ENCODE results near the gene FCN1.
"Not testable (repeated sequence)": the region's sequence is repeated elsewhere in the genome, so short reads cannot be mapped to it uniquely, and the experiment has no call there.

Gene FCN1

DNA sequence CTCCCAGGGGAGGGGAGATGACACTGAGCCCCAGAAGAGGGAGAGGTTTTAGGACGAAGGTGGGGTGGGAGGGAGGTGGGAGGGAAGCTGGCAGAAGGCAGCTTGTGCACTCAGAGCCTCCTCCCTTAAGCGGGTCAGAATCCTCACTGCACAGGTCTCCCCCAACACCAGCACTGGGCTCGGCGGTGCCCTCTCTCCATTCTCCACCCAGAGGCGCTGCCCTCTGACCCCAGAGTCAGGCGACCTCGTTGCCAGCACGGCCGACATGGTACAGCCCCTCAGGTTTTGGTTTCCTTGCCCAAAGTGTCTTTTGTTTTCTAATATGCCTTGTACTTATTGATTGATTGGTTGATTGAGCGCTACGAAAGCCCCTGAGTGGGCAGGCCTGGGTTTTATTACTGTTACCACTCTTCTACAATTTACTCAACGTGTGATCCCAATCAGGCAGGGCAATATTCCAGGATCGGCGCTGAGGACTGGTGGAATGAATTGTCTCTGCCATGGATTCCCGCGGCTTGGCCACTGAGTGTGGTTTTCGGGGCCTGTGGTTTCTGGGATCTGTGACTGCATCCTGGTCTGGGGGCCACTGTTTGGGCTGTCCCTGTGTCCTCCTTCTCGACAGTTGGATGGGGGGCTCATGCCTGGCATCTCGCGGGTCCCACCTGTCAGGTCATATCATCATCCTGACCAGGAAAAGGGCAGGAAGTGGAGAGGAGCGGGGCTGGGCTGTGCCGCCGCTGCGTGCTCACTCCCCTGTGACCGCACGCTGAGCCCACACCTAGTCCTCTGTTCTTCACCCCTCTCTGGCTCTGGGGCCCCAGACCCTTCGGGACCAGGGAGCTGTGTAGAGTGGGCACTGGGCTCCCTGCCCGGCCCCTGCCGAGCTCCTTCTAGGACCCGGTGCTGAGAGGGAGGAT, 46.7 kb downstream of the FCN1 start:
- no peak for DNase-seq

DNA sequence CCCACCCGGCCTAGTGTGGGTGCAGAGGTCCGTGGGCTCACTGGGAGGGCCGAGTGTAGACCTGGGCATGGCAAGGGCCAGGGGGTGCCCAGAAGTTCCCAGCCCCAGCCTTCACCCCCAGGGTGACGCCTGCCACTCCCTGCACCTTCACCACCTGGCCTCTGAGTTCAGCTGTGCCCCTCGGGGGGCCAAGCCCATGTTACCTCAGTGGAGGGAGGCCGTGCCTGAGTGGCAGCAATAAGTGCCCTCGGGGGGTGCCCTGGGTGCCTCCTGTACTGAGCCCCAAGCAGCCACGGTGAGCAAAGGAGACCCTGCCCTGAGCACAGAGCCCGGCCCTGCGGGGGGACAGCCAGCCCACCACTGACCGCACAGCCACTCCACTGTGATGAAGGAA, 47.4 kb downstream of the FCN1 start:
- no peak for DNase-seq

GRCh38 chr9:134869554-134870300, 48.0 kb downstream of the FCN1 start:
- no peak for DNase-seq

DNA sequence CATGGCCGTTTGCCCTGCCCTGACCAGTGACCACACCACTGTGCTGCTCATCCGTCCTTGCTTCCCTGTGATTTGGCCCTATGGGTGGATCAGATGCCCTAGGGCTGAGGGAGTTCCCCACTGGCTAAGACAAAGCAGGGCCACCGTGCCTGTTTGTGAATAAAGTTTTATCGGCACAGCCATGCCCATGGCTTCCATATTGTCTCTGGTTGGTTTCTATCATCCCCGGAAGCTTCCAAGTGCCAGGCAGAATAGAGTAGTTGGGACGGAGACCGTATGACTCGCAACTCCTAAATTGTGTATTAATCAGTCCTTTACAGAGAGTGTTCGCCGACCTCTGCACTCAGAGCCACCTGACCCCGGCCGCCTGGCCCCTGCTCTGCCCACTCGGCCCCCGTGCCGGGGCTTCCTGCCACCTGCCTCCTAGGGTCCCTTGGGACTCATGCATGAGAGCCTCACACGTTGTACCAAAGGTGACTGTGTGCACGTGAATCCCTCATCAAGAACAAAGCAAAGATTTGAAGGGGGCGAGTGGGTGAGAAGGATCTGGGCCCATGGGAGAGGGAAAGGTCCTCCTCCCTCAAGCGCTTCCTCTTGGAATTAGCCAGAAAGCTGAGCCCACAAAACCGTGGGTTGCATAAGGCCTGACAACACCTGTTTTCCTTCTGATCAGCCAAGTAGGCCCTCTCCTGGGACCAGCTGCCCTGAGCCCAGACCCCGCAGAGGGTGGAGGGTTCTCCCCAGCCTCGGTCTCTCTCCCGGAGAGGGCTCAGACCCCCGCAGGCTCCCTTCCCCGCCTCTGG, 48.8 kb downstream of the FCN1 start:
- no peak for DNase-seq

- DNase-seq, result no peak
These were observed 49.6 kb downstream of the FCN1 start for GRCh38 chr9:134867917-134868750.

GRCh38 chr9:134864821-134865190, 52.9 kb downstream of the FCN1 start:
- no peak for DNase-seq

GRCh38 chr9:134863941-134864820, 53.5 kb downstream of the FCN1 start:
- no peak for DNase-seq

DNA sequence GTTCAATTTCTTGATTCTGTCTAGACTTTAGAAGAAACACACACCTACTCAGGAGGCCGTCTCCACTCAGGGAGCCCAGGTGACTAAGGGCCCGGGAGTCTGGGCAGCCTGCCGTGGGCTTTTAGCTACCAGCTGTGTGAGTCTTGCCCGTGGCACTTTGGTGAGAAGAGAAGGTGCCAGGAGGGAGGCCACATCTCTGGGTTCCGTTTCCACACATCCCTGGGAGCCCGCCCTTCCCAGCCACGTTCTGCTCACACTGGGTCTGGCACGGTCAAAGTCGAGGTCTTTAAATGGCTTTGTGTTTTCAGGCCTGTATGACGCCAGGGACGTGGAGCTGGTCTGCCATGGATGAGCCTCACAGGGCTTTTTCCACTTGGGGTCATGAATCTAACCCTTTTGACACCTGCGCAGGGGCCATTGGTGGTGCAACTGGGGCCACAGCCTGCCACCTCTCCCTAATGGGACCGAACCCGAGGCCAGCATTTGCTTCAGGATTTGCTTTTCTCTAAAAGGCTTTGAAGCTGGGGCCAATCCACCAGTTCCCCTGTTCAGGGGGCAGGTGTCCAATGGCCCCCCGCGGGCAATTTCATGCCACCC, 54.3 kb downstream of the FCN1 start:
- no peak for DNase-seq

DNA sequence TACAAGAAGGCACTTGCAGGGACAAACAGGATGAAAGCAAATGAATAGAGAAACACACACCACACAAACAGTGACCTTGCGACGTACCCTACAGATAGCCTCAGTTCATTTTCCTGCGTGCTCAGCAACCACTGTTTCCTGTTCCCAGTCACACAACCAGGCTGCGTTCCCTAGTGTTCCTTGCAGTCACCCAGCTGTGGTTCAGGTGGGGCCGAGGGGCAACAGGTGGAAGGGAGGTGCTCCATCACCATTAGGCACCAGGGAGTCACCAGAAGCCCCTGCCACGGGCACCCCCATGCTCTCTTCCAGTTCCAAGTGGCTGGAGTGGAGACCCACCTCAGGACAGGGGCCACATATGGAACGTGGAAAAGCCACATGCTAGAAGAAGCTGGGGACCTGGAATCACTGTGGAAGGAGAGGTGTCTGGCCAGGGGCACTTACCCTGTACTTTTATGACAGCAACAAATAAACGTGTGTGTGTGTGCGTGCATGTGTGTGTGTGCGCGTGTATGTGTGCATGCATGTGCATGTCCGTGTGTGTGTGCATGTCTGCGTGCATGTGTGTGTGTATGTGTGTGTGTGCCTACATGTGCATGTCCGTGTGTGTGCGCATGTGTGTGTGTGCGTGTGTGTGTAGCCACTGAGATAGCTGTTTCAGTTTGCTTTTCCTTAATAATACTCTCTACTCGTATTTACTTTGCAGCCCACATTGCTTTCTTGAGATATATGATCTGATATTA, 55.9 kb downstream of the FCN1 start:
- DNase-seq, result no peak

- DNase-seq, result no peak
These were observed 57.2 kb downstream of the FCN1 start for GRCh38 chr9:134860510-134860909.

DNA sequence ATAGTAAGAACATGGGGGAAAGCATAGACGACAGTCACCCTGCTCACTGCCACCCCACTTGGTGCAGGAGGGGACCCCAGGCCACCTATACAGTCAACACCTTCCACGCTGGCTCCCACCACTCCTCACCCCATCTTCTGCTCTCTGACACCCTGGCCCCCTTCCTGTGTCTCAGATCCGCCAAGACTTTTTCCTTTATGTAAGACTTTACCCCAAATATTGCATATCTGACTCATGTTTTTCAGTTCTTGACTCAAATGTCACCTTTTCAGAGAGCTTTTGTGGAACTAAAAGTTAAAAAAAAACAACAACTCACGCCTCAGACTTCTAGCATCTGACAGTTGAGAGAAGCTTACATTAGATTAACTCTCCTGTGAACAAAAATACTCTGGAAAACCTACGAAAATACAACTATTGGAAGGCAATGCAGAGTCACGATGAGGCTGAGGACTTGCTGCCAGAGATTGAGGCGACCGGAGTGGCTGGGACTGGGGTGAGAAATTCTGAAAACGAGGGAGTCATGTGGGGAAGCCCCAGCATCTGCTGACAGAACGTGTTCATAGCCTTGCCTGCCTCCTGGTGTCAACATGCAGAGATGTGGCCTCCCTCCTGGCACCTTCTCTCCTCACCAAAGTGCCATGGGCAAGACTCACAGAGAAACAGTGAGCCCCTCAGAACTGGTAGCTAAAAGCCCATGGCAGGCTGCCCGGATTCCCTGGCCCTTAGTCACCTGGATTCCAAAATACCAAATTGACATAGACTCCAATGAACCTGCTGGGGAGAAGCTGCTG, 59.5 kb downstream of the FCN1 start:
- no peak for DNase-seq

GRCh38 chr9:134857451-134857850, 60.3 kb downstream of the FCN1 start:
- DNase-seq, result not testable (repeated sequence)

GRCh38 chr9:134855900-134856377, 61.8 kb downstream of the FCN1 start:
- DNase-seq, result no peak

All from NCI-H187 (cell line).